Fibroblast of skin of scalp (primary cell): ENCODE measurements around the gene CSMD2.

Experiments
- DNase-seq: peaks from one replicate; pipeline ENCODE4 v3.0.0-alpha.2; 2013

Gene CSMD2

GRCh38 chr1:33899746-33900145 is 265.3 kb downstream of the CSMD2 start:
- DNase-seq: no peak

GRCh38 chr1:33898881-33899280 is 266.1 kb downstream of the CSMD2 start:
- no peak for DNase-seq

GRCh38 chr1:33898406-33898805 is 266.6 kb downstream of the CSMD2 start:
- DNase-seq: no peak

GRCh38 chr1:33897092-33897725 is 267.8 kb downstream of the CSMD2 start:
- DNase-seq: no peak

- DNase-seq: no peak
Measured at GRCh38 chr1:33895976-33896375, 269.1 kb downstream of the CSMD2 start.

GRCh38 chr1:33895396-33895795 is 269.6 kb downstream of the CSMD2 start:
- no peak for DNase-seq

- DNase-seq: peak; percentile 95
Measured at GRCh38 chr1:33893147-33893830, 271.7 kb downstream of the CSMD2 start.

- no peak for DNase-seq
Measured at GRCh38 chr1:33886496-33886895, 278.5 kb downstream of the CSMD2 start.

GRCh38 chr1:33880305-33880704 is 284.7 kb downstream of the CSMD2 start:
- peak; percentile 60 for DNase-seq

- no peak for DNase-seq
Measured at GRCh38 chr1:33878392-33878791, 286.6 kb downstream of the CSMD2 start.

GRCh38 chr1:33876970-33877650 is 287.9 kb downstream of the CSMD2 start:
- DNase-seq: peak; percentile 87

- no peak for DNase-seq
Measured at GRCh38 chr1:33875862-33876261, 289.2 kb downstream of the CSMD2 start.

- no peak for DNase-seq
Measured at GRCh38 chr1:33874636-33875035, 290.4 kb downstream of the CSMD2 start.

GRCh38 chr1:33872683-33873082 is 292.3 kb downstream of the CSMD2 start:
- no peak for DNase-seq

GRCh38 chr1:33872275-33872674 is 292.8 kb downstream of the CSMD2 start:
- no peak for DNase-seq

GRCh38 chr1:33867684-33868083 is 297.3 kb downstream of the CSMD2 start:
- DNase-seq: no peak

GRCh38 chr1:33866281-33866680 is 298.7 kb downstream of the CSMD2 start:
- DNase-seq: peak; percentile 94

- no peak for DNase-seq
Measured at GRCh38 chr1:33864460-33865389, 300.3 kb downstream of the CSMD2 start.

GRCh38 chr1:33863779-33864178 is 301.3 kb downstream of the CSMD2 start, which contains the start of gene HMGB4:
Gene HMGB4 (plus strand): TSS chr1:33864079. CDS start chr1:33864192, 113 bp downstream.
- no peak for DNase-seq

- DNase-seq: no peak
Measured at GRCh38 chr1:33860671-33861070, 304.4 kb downstream of the CSMD2 start.

GRCh38 chr1:33854091-33854490 is 310.9 kb downstream of the CSMD2 start:
- DNase-seq: no peak

- DNase-seq: no peak
Measured at GRCh38 chr1:33853431-33853830, 311.6 kb downstream of the CSMD2 start.

GRCh38 chr1:33852711-33853110 is 312.3 kb downstream of the CSMD2 start:
- no peak for DNase-seq
